Vagina (tissue), 2 donors: ENCODE measurements around the gene EFNA4.

ENCODE experiments used
- POLR2A ChIP-seq, 2 donors: fragments of 450-650 bp; IDR thresholded peaks; one replicate each; pipeline ENCODE4 v1.6.1; 2017; ENCODE audit warnings: antibody characterized with exemption in 2 of 2, mild to moderate bottlenecking in 2 of 2, moderate library complexity in 2 of 2
- POLR2AphosphoS5 ChIP-seq, 2 donors: sonication (generic); formaldehyde crosslinking; IDR thresholded peaks; one replicate each; pipeline ENCODE4 v1.9.0; 2017; ENCODE audit warnings: antibody characterized with exemption in 2 of 2, mild to moderate bottlenecking in 2 of 2, low read depth in 1 of 2; ENCODE audit not compliant: insufficient read depth in 1 of 2
- TF ChIP-seq, protein P1 (sequence below), 3 experiments: fragments of 450-650 bp in 2 of 3; fragments of 200-600 bp in 1 of 3; sonication (generic) in 1 of 3; IDR thresholded peaks; one replicate each; pipeline ENCODE4 v1.5.1; 2017 to 2019; ENCODE audit warnings: antibody characterized with exemption in 3 of 3, mild to moderate bottlenecking in 2 of 3, moderate library complexity in 2 of 3

DNA sequence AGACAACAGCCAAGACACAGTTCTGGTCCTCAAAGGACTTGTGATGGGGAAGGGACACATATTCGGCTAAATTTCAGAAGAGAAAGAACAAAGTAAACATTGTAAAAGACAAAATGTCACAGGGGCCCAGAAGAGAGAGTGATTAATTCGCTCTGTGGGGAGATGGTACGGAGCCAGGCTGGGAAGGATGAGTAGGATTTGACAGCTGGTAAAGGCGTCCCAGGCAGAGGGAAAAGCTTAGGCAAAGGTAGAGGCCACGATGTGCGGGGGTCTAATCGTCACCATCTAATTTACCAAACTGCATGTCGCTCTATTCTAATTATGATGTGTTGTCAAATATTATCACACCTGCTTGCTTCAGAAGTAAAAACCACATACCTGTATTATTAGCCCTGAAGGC lies 46.8 kb downstream of the EFNA4 start:
- TF ChIP-seq POLR2A (IDR thresholded peaks at IDR 0.05) (no peak), POLR2AphosphoS5 (IDR thresholded peaks at IDR 0.05; ENCODE audit: insufficient read depth in 1 of 2, low read depth in 1 of 2) (no peak)
- TF ChIP-seq, protein P1, sequence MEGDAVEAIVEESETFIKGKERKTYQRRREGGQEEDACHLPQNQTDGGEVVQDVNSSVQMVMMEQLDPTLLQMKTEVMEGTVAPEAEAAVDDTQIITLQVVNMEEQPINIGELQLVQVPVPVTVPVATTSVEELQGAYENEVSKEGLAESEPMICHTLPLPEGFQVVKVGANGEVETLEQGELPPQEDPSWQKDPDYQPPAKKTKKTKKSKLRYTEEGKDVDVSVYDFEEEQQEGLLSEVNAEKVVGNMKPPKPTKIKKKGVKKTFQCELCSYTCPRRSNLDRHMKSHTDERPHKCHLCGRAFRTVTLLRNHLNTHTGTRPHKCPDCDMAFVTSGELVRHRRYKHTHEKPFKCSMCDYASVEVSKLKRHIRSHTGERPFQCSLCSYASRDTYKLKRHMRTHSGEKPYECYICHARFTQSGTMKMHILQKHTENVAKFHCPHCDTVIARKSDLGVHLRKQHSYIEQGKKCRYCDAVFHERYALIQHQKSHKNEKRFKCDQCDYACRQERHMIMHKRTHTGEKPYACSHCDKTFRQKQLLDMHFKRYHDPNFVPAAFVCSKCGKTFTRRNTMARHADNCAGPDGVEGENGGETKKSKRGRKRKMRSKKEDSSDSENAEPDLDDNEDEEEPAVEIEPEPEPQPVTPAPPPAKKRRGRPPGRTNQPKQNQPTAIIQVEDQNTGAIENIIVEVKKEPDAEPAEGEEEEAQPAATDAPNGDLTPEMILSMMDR (IDR thresholded peaks at IDR 0.05), result no peak
